Astrocyte (in vitro differentiated cells and primary cell): ENCODE results near the gene AEBP2.

Source experiments
- EZH2 ChIP-seq: IDR thresholded peaks from 2 replicates; pipeline ENCODE4 v1.6.1; 2012; ENCODE audit warnings: mild to moderate bottlenecking, low read length, inconsistent platforms; ENCODE audit not compliant: insufficient read depth
- TF ChIP-seq, protein P1 (sequence below): IDR thresholded peaks from 2 replicates; pipeline ENCODE4 v1.5.1; 2011; ENCODE audit warnings: low read depth, mild to moderate bottlenecking, inconsistent platforms, low read length, moderate library complexity; ENCODE audit not compliant: insufficient read depth

GRCh38 chr12:19480459-19480858 is 41.2 kb downstream of the AEBP2 start:
- TF ChIP-seq, protein P1, sequence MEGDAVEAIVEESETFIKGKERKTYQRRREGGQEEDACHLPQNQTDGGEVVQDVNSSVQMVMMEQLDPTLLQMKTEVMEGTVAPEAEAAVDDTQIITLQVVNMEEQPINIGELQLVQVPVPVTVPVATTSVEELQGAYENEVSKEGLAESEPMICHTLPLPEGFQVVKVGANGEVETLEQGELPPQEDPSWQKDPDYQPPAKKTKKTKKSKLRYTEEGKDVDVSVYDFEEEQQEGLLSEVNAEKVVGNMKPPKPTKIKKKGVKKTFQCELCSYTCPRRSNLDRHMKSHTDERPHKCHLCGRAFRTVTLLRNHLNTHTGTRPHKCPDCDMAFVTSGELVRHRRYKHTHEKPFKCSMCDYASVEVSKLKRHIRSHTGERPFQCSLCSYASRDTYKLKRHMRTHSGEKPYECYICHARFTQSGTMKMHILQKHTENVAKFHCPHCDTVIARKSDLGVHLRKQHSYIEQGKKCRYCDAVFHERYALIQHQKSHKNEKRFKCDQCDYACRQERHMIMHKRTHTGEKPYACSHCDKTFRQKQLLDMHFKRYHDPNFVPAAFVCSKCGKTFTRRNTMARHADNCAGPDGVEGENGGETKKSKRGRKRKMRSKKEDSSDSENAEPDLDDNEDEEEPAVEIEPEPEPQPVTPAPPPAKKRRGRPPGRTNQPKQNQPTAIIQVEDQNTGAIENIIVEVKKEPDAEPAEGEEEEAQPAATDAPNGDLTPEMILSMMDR: no peak
- TF ChIP-seq EZH2: no peak
